ENCODE measurements around the gene ADD1.

Gene ADD1

DNA sequence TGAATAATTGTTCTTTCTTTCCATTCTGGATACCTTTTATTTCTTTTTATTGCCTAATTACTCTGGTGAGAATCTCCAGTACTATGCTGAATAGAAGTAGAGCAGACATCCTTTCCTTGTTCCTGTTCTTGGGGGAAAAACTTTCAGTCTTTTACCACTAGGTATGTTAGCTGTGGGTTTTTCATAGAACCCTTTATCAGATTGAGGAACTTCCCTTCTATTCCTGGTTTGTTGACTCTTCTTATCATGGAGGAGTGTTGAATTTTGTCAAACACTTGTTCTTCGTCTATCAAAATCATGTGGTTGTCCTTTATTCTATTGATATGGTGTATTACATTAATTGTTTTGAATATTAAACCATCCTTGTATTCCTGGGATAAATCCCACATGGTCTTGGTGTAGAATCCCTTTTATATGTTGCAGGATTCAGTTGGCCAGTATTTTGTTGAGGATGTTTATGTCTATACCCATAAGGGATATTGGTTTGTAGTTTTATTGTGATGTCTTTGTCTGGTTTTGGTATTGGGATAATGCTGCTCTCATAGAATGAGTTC, 27.2 kb upstream of the ADD1 start:
- Histone ChIP-seq H4K8ac (ENCODE audit: low read depth, low read length) (no peak overlapping the region), H3K18ac (ENCODE audit: low read length) (no peak overlapping the region), H3K79me1 (ENCODE audit: low read length) (peaks cover 13% of the 10 kb centered on the region), H2BK15ac (replicated peaks; ENCODE audit: low read depth) (no peak overlapping the region), H3K27me3 (ENCODE audit: insufficient read depth, low read length, poor library complexity) (no peaks in the 10 kb centered on the region), H3K56ac (ENCODE audit: low read length) (no peak overlapping the region), H3K36me3 (ENCODE audit: control insufficient read depth, insufficient read depth, low read length) (peaks cover 1% of the 10 kb centered on the region), H3K4ac (ENCODE audit: low read depth, low read length) (no peak overlapping the region), H2AK5ac (ENCODE audit: low read length) (no peak overlapping the region), H2BK120ac (ENCODE audit: low read depth, low read length) (no peak overlapping the region), H3K27ac (ENCODE audit: low read depth, low read length) (no peak overlapping the region), H3K79me2 (ENCODE audit: control insufficient read depth, insufficient read depth, low read length) (peaks cover 6% of the 10 kb centered on the region), H3K9ac (ENCODE audit: low read length) (no peak overlapping the region), H3K4me1 (ENCODE audit: control insufficient read depth, low read depth, low read length) (peaks cover 5% of the 10 kb centered on the region), H3K23ac (ENCODE audit: low read length) (no peak overlapping the region), H2BK5ac (ENCODE audit: low read length) (no peak overlapping the region), H3K4me2 (ENCODE audit: low read length) (no peak overlapping the region), H4K5ac (ENCODE audit: low read length) (no peak overlapping the region), H3K4me3 (ENCODE audit: low read length) (no peak overlapping the region)
- WGBS (ENCODE audit: extremely low coverage, insufficient coverage, low lambda C conversion rate) = no CpG with 5 or more reads among the region's 1 CpG
- no peak for DNase-seq

DNA sequence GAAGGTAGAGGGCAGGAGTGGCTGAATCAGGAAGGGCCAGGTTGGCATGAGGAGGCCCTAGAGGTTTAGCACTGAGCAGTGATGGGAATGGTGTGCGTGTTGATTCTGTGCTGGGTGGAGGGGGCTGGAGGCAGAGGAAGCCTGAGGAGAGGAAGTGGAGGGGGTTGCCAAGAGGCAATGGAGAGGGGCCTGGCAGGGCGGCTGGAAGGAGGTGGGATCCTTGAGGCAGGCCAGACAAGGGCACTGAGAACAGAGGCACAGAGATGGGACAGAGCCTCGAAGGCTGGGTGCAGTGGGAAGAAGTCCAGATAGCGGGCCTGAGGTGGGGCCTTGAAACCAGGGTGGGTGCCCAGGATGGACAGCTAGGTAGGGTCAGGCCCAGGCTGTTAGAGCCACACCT, 26.5 kb upstream of the ADD1 start:
- no peaks in the 10 kb centered on the region for H3K27me3 ChIP-seq (ENCODE audit: insufficient read depth, low read length, poor library complexity)
- H2AK5ac ChIP-seq (ENCODE audit: low read length) = no peak overlapping the region
- no peak overlapping the region for H3K4me2 ChIP-seq (ENCODE audit: low read length)
- peaks cover 1% of the 10 kb centered on the region for H3K36me3 ChIP-seq (ENCODE audit: control insufficient read depth, insufficient read depth, low read length)
- no peak overlapping the region for H3K4ac ChIP-seq (ENCODE audit: low read depth, low read length)
- no peak overlapping the region for H2BK5ac ChIP-seq (ENCODE audit: low read length)
- H4K8ac ChIP-seq (ENCODE audit: low read depth, low read length) = no peak overlapping the region
- peaks cover 13% of the 10 kb centered on the region for H3K79me1 ChIP-seq (ENCODE audit: low read length)
- H3K27ac ChIP-seq (ENCODE audit: low read depth, low read length) = no peak overlapping the region
- peaks cover 1% of the 10 kb centered on the region for H3K4me1 ChIP-seq (ENCODE audit: control insufficient read depth, low read depth, low read length)
- H2BK15ac ChIP-seq (replicated peaks; ENCODE audit: low read depth) = no peak overlapping the region
- H3K79me2 ChIP-seq (ENCODE audit: control insufficient read depth, insufficient read depth, low read length) = peaks cover 6% of the 10 kb centered on the region
- H3K56ac ChIP-seq (ENCODE audit: low read length) = no peak overlapping the region
- no peak overlapping the region for H3K9ac ChIP-seq (ENCODE audit: low read length)
- H2BK120ac ChIP-seq (ENCODE audit: low read depth, low read length) = no peak overlapping the region
- no peak overlapping the region for H3K23ac ChIP-seq (ENCODE audit: low read length)
- H3K18ac ChIP-seq (ENCODE audit: low read length) = no peak overlapping the region
- no CpG with 5 or more reads among the region's 4 CpGs for WGBS (ENCODE audit: extremely low coverage, insufficient coverage, low lambda C conversion rate)
- H3K4me3 ChIP-seq (ENCODE audit: low read length) = no peak overlapping the region
- DNase-seq = no peak
- no peak overlapping the region for H4K5ac ChIP-seq (ENCODE audit: low read length)

DNA sequence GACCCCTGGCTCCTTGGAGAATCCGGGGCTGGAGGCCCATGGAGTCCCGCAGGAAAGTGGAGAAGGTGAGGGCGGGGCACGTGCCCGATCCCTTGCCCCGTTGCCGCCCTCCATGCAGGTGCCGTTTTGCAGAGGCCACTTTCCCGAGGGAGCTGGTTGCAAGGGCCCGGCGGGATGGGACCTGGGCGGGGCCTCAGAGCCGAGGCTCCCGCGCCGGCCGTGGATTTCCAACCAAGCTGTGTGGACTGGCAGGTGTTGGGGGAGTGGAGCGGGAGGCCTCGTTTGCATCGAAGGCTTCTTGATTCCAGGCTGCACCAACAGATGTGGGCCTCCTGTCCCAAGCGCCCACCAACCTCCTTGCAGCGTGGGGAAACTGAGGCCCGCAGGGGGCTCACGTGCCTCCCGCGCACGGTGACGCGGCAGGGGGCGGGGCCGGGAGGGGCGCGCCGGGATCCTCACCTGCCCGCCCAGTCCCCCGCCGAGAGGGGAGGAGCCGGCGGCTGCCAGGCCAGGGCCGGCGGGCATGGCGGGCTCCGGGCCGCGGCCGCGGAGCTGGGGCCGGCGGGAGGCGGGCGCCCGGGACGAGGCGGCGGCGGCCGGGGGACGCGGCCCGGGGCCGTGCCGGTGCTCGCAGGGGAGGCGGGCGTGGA, 25.8 kb upstream of the ADD1 start:
- peak overlapping the region; percentile 66 for H3K4me3 ChIP-seq (ENCODE audit: low read length)
- no peak overlapping the region for H3K23ac ChIP-seq (ENCODE audit: low read length)
- no peak overlapping the region for H4K5ac ChIP-seq (ENCODE audit: low read length)
- no peak overlapping the region for H2BK5ac ChIP-seq (ENCODE audit: low read length)
- H3K4me2 ChIP-seq (ENCODE audit: low read length) = peak overlapping the region; percentile 73
- H2BK15ac ChIP-seq (replicated peaks; ENCODE audit: low read depth) = no peak overlapping the region
- peak; percentile 56 for DNase-seq
- no peak overlapping the region for H3K4ac ChIP-seq (ENCODE audit: low read depth, low read length)
- H3K27me3 ChIP-seq (ENCODE audit: insufficient read depth, low read length, poor library complexity) = no peaks in the 10 kb centered on the region
- H4K8ac ChIP-seq (ENCODE audit: low read depth, low read length) = no peak overlapping the region
- no peak overlapping the region for H2BK120ac ChIP-seq (ENCODE audit: low read depth, low read length)
- no peaks in the 10 kb centered on the region for H3K4me1 ChIP-seq (ENCODE audit: control insufficient read depth, low read depth, low read length)
- peak overlapping the region; percentile 91 for H3K56ac ChIP-seq (ENCODE audit: low read length)
- no peak overlapping the region for H2AK5ac ChIP-seq (ENCODE audit: low read length)
- H3K9ac ChIP-seq (ENCODE audit: low read length) = peak overlapping the region; percentile 93
- WGBS (ENCODE audit: extremely low coverage, insufficient coverage, low lambda C conversion rate) = no CpG with 5 or more reads among the region's 65 CpGs
- peaks cover 1% of the 10 kb centered on the region for H3K36me3 ChIP-seq (ENCODE audit: control insufficient read depth, insufficient read depth, low read length)
- H3K18ac ChIP-seq (ENCODE audit: low read length) = peak overlapping the region; percentile 97
- H3K79me2 ChIP-seq (ENCODE audit: control insufficient read depth, insufficient read depth, low read length) = peaks cover 6% of the 10 kb centered on the region
- peaks cover 13% of the 10 kb centered on the region for H3K79me1 ChIP-seq (ENCODE audit: low read length)
- peak overlapping the region; percentile 26 for H3K27ac ChIP-seq (ENCODE audit: low read depth, low read length)

GRCh38 chr4:2818351-2818939, 25.2 kb upstream of the ADD1 start:
- Histone ChIP-seq H3K79me2 (ENCODE audit: control insufficient read depth, insufficient read depth, low read length) (peaks cover 6% of the 10 kb centered on the region), H3K23ac (ENCODE audit: low read length) (no peak overlapping the region), H2BK120ac (ENCODE audit: low read depth, low read length) (peak overlapping the region; percentile 52), H3K9ac (ENCODE audit: low read length) (peak overlapping the region; percentile 93), H3K4ac (ENCODE audit: low read depth, low read length) (peak overlapping the region; percentile 98), H3K18ac (ENCODE audit: low read length) (peak overlapping the region; percentile 97), H3K4me3 (ENCODE audit: low read length) (peak overlapping the region; percentile 66), H3K79me1 (ENCODE audit: low read length) (peaks cover 13% of the 10 kb centered on the region), H2BK15ac (replicated peaks; ENCODE audit: low read depth) (no peak overlapping the region), H4K5ac (ENCODE audit: low read length) (no peak overlapping the region), H3K36me3 (ENCODE audit: control insufficient read depth, insufficient read depth, low read length) (peaks cover 1% of the 10 kb centered on the region), H3K27me3 (ENCODE audit: insufficient read depth, low read length, poor library complexity) (no peaks in the 10 kb centered on the region), H3K4me1 (ENCODE audit: control insufficient read depth, low read depth, low read length) (no peaks in the 10 kb centered on the region), H3K56ac (ENCODE audit: low read length) (peak overlapping the region; percentile 91), H3K4me2 (ENCODE audit: low read length) (peak overlapping the region; percentile 46), H2BK5ac (ENCODE audit: low read length) (no peak overlapping the region), H2AK5ac (ENCODE audit: low read length) (no peak overlapping the region), H4K8ac (ENCODE audit: low read depth, low read length) (peak overlapping the region; percentile 87), H3K27ac (ENCODE audit: low read depth, low read length) (peak overlapping the region; percentile 26)
- WGBS (ENCODE audit: extremely low coverage, insufficient coverage, low lambda C conversion rate) = no CpG with 5 or more reads among the region's 54 CpGs
- DNase-seq = peak; percentile 35

GRCh38 chr4:2819244-2820215, 24.1 kb upstream of the ADD1 start:
- Histone ChIP-seq H2BK120ac (ENCODE audit: low read depth, low read length) (no peak overlapping the region), H3K4me2 (ENCODE audit: low read length) (no peak overlapping the region), H3K27me3 (ENCODE audit: insufficient read depth, low read length, poor library complexity) (no peaks in the 10 kb centered on the region), H2AK5ac (ENCODE audit: low read length) (no peak overlapping the region), H3K23ac (ENCODE audit: low read length) (peak overlapping the region; percentile 45), H4K5ac (ENCODE audit: low read length) (no peak overlapping the region), H3K4me1 (ENCODE audit: control insufficient read depth, low read depth, low read length) (no peaks in the 10 kb centered on the region), H2BK5ac (ENCODE audit: low read length) (no peak overlapping the region), H3K56ac (ENCODE audit: low read length) (peak overlapping the region; percentile 34), H3K27ac (ENCODE audit: low read depth, low read length) (no peak overlapping the region), H3K36me3 (ENCODE audit: control insufficient read depth, insufficient read depth, low read length) (peaks cover 3% of the 10 kb centered on the region), H3K18ac (ENCODE audit: low read length) (no peak overlapping the region), H3K79me2 (ENCODE audit: control insufficient read depth, insufficient read depth, low read length) (peaks cover 6% of the 10 kb centered on the region), H3K9ac (ENCODE audit: low read length) (peak overlapping the region; percentile 19), H3K4me3 (ENCODE audit: low read length) (no peak overlapping the region), H4K8ac (ENCODE audit: low read depth, low read length) (no peak overlapping the region), H2BK15ac (replicated peaks; ENCODE audit: low read depth) (no peak overlapping the region), H3K4ac (ENCODE audit: low read depth, low read length) (no peak overlapping the region), H3K79me1 (ENCODE audit: low read length) (peaks cover 13% of the 10 kb centered on the region)
- DNase-seq = no peak
- WGBS (ENCODE audit: extremely low coverage, insufficient coverage, low lambda C conversion rate) = no CpG with 5 or more reads among the region's 5 CpGs

Data from mesendoderm (in vitro differentiated cells).